IPS-NIHi11 (cell line): ENCODE results near the gene NOXRED1.

Experiments used
- DNase-seq: peaks from one replicate; pipeline ENCODE4 v3.0.0; 2012; ENCODE audit warnings: mixed read lengths, low spot score

NOXRED1 gene

DNA sequence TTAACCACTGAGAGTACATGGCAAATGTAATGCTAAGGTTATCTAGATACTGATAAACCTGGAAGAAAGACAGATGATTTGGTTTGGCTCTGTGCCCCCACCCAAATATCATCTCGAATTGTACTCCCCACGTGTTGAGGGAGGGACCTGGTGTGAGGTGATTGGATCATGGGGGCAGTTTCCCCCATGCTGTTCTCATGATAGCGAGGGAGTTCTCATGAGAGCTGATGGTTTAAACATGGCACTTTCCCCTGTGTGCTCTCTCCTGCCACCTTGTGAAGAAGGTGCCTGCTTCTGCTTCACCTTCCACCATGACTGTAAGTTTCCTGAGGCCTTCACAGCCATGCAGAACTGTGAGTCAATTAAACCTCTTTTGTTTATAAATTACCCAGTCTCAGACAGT, 14.2 kb downstream of the NOXRED1 start:
- no peak for DNase-seq

DNA sequence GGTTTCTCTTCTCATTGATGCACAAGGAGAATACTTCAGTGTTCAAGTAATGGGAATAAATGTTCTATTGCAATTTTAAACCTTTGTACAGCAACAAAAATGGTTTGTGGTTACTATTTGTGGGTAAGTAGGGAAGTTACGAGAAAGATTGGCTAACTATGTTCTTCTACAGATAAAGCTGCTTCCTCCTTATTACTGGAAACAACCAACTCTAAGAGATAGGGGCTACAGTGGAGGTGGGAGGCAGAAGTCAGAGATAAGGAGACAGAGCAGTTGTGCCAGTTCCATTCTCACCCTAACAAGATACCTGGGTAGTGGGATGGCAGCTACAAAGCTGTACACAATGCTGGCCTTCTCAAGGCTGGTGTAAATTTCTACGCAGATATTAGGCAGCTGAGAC, 16.2 kb downstream of the NOXRED1 start:
- no peak for DNase-seq

DNA sequence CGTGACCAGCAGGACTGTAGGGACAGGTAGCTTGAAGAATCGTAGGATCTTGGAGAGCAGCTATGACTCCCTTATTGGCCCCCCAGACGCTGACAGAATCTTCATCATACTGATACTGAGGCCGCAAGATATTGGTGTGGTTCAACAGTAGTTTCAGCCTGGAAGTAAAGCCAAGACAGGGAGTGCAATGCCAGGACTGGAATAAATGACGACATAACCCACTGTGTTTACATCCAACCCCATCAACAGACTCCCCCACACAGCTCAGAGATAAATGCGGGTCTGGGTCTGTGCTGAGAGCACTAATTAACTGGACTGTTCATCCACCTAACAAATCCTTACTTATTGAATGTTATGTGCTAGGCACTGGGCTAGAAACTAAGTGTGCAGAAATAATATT, 16.6 kb downstream of the NOXRED1 start:
- no peak for DNase-seq

DNA sequence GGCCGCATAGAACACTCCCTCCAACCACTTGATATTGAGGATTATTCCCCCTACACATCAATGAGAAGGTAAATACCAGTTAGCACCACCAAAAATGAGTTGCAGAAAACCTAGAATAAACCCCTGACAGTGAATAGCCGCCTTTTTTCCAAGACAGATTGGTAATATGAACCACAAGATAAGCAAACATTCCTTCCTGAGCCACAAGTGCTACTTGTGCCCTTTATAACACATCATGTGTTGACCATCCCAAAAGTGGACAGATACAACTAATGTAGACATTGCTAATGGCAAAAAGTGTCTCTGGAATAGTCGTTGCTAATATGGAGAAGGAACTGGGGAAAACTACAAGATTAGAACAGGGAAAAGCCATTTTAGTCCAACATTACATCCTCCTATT, 17.2 kb downstream of the NOXRED1 start:
- no peak for DNase-seq

DNA sequence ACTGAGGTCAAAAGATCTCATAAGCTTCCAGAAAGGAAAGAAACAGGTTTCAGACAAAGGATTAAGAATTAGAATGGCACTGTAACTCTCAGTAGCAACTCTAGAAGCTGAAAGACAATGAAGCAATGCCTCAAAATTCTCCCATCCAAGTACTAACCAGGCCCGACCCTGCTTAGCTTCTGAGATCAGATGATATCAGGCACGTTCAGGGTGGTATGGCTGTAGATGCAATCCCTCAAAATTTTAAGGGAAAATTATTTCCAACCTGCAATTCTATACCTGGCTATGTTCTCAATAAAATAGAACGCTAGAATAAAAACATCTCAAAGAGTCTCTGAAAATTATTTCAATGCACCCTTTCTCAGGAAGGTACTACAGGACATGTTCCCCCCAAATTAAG, 19.6 kb downstream of the NOXRED1 start:
- no peak for DNase-seq

DNA sequence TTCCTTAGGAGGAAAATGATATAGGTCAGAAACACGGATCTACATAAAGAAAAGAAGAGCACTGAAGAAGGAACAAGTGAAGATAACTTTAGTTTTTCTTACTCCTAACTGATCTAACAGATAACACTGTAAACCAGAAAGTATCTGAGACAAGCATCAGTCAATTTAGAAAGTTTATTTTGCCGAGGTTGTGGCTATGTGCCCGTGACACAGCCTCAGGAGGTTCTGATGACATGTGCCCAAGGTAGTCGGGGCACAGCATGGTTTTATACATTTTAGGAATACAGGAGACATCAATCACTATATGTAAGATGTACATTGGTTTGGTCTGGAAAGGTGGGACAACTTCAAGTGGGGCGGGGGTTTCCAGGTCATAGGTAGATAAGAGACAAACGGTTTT, 23.1 kb downstream of the NOXRED1 start:
- no peak for DNase-seq

DNA sequence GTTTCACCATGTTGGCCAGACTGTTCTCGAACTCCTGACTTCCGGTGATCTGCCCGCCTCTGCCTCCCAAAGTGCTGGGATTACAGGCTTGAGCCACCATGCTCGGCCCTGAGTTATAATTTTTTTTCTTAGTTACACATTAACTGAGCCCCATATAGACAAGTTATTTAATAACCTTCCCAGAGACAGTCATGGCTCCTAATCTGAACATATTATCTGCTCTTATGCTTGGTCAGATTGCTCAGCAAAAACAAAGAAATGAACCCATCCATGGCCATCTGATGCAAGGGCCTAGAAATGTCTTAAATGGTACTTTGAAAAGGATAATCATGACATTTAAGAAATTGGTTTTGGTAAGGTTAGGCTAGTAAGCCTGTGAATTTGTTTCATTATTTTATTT, 33.1 kb downstream of the NOXRED1 start:
- no peak for DNase-seq

DNA sequence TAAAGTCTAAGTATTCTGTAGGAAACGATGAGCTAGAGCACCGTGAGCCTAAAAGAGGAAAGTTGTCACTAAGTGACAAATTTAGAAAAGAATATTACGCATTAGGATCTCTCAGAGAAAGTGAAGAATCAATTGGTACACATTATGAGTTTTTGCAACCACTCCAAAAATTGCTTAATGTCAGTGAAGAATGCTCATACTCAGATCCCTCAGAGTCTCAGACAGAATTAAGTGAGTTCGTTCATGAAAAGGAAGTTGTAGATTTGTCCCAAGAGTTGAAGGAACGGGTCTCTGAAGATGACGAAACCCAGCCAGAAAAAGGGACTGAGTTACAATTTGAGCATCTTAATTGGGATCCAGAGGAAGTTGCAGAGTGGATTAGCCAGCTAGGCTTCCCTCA, 44.6 kb downstream of the NOXRED1 start:
- no peak for DNase-seq

DNA sequence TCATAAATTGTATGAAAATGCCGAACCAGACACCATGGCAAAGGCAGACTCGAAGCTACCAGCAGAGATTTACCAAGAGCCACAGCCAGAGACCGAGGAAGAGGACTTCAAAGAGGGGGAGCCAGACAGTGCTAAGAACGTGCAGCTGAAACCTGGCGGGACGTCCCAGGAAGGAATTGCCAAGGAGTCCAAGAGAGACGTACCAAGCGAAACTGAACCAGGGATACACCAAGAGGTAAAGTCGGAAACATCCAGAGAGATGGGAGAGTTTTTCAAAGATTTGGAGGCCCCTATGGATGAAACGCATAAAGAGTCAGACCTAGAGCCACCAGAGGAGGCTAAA, 45.9 kb downstream of the NOXRED1 start:
- no peak for DNase-seq

DNA sequence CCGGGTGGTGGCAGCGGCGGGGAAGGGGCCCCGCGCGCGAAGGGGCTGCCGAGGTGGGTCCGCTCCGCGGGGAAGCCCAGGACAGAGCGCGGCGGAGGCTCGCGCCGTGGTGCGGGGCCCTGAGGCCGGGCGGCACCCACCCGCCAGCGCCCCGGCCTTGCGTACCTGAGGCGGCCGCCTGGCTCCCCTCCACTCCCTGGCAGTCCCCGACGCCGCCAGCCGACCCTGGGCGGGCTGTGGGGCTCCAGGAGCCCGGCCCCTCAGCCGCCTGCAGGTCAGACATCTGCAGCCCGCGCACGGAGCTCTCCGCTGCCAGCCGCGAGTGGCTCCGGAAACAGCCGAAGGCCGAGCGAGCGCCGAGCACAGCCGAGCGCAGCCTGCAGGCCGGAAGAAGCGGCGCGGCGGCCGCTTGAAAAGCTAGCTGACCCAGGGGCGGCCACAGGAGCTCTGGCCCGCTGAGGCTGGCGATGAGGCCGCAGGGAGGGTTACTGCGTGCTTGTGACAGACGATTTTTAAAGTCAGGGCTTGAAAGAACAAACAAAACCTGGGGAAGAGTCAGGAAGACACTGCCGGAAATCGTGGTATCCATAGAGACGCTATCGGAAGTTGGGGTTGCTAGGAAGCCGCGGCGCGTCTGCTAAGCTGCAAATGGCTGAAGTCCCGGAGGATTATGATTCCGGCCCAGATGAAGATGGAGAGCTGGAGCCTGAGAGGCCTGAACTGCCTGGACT, 46.4 kb downstream of the NOXRED1 start, which contains the start of the genes SAMD15 and TMED8:
Gene SAMD15, plus strand, starts transcription at position 609 of the 731 bp plus-strand sequence. Its CDS starts 40 bp downstream, at position 649.
Gene TMED8, minus strand, starts transcription at position 324 of the 731 bp plus-strand sequence. Its CDS starts 41 bp downstream, at position 283.
- peak; percentile 94 for DNase-seq

DNA sequence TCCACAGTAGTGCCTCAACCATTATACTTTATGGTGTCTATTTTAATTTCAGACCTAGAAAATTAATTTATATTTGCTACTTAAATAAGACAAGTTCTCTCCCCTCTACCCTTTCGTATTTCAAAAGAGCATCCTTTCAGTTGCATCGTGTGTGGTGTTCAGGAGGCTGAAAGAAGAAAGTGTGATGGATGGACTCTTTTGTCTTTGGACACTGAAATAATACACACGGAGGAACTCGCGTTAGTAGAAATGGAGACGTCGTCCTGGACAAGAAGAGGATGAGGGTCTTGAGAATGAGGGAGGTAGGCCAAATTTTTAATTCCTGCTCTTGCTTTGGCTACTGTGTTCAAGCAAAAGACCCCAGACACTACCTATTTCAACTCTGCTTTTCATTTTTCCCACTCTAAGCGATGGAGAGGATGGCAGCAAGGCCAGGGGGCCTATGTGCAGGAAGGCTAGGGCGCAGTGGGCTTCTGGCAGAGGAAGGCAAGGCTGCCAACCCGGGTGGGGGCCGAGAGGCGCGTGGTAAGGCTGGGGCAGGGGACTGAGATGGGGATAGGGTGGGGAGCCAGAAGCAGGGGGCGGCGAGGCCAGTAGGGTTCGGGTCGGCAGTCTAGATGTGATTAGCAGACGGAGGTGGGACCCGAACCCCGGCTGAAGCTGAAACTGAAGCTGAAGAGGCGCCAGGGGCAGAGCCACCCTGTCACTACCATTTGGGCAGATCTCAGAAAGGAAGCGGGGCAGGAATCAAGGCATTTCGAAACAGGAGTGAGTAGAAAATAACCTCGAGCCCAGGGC, 47.2 kb downstream of the NOXRED1 start:
- peak; percentile 52 for DNase-seq

DNA sequence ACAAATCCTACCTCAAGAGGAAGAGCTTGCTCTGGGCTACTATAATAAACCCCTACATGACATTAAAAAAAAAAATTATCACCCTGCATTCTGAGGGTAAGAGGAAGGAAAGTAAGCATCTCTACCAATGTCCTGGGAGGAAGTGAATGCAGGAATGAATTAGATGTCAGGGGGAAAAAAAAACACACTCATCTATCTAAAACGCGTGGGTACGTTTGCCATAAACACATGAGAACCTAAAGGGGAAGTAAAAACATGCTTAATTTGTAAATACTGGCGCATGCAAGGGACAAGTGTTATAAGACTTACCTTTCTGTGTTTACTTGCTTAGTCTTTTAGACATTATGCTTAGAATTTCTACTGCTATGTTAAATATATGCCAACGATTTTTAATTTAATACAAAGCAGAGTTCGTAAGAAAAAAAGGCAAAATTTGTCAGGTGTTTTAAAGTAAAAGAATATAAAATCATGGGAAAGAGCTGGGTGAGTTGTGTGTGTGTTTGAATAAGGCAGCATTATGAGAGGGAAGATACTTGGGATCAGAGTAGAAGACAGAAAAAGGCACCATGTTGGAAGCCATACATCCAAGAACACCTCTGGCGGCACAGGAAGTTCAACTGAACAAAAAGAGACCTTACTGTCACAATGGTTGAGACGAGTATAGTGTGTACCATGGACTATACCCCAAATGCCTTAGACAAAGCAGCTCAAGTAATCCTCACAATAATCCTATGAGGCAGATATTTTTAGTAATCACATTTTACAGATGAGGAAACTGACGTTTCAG, 48.0 kb downstream of the NOXRED1 start:
- no peak for DNase-seq

DNA sequence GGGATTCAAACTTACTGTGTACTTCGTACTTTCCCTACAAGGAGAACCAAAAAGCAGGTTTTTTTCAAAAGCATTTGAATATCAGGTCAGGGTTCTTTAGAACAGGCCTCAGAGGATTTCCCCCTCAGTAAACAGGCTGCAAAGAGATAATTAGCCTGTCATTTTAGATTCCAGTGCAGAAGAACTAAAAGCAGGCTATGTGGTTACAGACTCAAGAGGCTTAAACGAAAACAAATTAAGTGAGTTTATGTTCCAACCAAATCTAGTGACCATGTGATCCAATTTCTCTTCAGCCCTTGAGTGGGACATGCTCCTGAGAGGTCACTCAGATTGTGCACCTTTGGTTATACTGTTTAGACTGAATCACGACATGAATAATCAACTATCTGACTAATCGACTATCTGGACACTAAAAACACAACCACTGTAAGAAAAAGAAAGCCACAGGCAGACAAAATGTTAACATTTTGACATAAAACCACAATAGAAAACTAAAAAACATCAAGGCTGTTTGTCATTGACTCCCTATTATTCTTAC, 51.0 kb downstream of the NOXRED1 start:
- no peak for DNase-seq

DNA sequence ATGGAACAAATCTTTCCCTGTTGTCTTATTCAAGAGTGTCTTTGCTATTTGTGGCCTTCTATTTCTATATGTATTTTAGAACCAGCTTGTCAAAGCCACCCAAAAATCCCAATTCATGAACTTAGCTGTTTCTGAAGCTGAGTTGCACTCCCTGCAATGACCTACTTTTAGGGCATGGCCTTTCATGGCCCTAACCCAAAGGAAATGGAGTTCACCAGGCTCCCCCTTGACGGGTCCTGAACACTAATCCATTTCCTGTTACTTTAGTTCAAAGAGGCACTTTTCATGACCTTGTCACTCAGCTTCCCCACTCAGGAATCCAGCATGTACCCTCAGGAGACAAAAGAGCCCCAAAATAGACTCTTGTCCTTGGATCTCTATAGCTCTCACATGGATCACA, 54.0 kb downstream of the NOXRED1 start:
- no peak for DNase-seq

DNA sequence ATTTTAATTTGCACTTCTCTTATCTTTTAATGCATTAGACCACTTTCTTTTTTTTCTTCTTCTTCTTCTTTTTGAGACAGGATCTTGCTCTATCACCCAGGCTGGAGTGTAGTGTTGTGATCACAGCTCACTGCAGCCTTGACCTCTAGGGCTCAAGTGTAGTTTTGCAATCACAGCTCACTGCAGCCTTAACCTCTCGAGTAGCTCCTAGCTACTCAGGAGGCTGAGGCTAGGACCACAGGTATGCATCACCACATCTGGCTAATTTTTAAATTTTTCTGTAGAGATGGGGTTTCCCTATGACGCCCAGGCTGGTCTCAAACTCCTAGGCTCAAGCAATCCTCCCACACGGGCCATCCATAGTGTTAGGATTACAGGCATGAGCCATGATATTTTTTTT, 59.2 kb downstream of the NOXRED1 start:
- DNase-seq: no peak

DNA sequence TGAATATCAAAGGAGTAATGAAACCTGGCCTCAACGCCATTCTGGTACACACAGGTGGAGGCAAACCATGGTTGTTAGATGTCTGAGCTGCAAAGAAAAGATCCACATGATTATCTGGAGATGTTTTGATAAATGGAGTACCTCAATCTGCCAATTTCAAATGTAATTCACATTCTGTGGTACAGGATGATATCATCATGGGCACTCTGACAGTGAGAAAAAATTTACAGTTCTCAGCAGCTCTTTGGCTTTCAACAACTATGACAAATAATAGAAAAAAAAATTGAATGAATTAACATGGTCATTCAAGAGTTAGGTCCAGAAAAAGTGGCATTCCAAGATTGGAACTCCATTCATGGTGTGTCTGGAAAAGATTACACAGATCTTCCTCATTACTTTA, 63.7 kb downstream of the NOXRED1 start:
- no peak for DNase-seq

DNA sequence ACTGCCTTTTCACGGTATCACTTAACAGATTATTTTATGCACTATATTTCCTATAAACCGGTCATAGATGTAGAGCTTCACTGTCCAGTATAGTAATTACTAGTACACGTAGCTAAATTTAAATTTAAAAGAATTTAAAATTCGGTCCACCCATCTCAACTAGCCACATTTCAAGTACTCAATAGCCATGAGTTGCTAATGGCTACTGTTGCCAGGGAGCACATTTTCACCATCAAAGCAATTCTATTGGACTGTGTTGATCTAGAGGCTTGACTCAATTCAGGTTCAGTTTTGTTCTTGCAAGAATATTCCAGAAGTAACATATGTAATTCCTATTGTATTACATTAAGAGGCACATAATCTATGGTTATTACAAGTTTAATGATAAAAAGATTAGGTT, 66.4 kb downstream of the NOXRED1 start:
- no peak for DNase-seq

DNA sequence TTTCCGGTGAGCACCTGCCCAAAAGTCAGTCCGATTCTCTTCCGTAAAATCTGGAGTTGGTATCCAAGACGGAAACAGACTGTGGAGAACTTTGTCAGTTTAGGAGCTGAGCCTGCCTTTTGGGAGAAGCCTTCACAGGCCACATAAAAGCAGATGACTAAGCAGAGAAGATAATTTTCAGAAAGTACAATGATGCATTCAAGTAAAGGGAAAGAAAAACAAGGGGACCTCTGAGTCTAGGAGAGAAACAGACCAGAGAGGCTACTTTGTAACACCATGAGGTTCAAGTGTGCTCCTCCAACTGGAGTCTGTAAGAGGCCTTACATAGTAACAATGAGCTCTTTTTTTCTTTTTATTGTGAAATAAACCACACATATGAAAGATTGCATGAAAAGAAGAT, 67.5 kb downstream of the NOXRED1 start:
- DNase-seq: no peak

DNA sequence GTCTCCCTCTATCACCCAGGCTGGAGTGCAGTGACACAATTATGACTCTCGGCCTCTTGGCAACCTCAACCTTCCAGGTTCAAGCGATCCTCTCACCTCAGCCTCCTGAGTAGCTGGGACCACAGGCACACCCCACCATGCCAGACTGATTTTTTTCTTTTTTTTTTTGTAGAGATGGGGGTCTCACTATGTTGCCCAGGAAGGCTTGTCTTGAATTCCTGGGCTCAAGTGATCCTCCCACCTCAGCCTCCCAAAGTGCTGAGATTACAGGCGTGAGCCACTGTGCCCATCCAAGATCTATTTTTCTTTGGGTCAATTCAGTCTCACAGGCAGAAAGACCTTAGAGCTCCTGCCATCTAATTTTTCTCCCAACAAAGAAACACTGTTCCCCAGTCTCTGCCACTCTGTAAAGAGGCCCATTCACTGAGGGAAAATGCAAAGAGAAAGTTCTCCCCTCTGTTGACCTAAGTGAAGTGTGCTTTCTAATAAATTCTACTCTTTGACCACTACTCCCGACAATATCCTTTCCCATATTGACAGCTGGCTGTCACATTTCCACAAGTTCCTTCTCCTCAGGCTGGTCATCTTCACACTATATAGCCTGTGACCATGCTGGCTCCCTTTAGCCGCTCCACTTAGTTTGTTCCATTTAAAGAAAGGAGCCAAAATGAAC, 69.7 kb downstream of the NOXRED1 start:
- DNase-seq: no peak

DNA sequence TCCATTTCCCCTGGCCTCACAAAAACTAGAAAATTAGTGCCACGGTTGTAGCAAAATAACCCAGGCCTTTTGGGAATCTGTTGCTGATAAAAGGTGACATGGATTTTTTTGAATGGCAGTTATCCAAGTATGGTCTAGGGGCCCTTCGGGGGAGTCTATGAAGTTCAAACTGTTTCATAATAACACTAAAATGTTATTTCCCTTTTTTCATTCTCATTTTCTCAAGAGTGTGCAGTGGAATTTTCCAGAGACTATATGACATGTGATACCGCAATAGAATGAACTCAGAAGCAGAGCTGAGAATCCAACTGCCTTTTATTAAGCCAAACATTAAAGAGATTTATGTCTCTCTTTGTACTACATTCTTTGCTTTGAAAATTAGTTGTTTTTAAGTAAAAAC, 75.6 kb downstream of the NOXRED1 start:
- DNase-seq: no peak

DNA sequence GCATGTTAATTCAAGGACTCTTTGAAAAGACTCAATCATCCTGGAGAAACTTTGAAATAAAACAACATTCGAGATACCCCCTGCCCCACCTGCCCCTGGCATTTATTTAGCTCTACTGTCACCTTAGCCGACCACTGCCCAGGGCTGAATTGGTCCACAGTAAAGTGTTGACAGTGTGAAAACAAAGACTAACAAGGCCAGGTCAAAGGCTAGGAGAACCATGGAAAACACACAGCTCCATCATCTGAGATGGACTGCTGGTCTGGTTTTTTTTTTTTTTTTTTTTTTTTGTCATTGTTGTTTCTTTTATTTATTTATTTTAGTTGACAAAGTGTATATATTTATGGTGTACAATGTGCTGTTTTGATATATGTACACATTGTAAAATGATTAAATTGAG, 76.8 kb downstream of the NOXRED1 start:
- DNase-seq: no peak
